Measurements from ENCODE around the gene KRTAP12-2.

Gene KRTAP12-2

GRCh38 chr21:44710756-44711326, 44.1 kb upstream of the KRTAP12-2 start:
- no peak for DNase-seq
- peaks cover 15 to 99% (median 72%) of the 10 kb centered on the region in 5 experiments for H3K27me3 ChIP-seq (replicated peaks in 2 of 5; ENCODE audit: control insufficient read depth in 4 of 5, insufficient read depth in 5 of 5, low read length in 4 of 5)
- POLR2A ChIA-PET, result interaction anchor here (0.6 kb wide), 1 partner anchor 19 kb away, joined by 4 read pairs; no protein-coding TSS in a partner anchor
- H3K9me3 ChIP-seq (ENCODE audit: control extremely low read depth in 1 of 5, control insufficient read depth in 4 of 5, insufficient read depth in 2 of 5, low read depth in 1 of 5, low read length in 4 of 5), result peaks cover 0 to 10% (median 9%) of the 10 kb centered on the region in 5 experiments
- CTCF ChIA-PET, result no interaction called here
- H3K4me1 ChIP-seq (ENCODE audit: control extremely low read depth in 1 of 4, control insufficient read depth in 4 of 4, insufficient read depth in 4 of 4, low read length in 3 of 4), result peaks cover 0 to 8% (median 3%) of the 10 kb centered on the region in 4 experiments
- no peak overlapping the region for H3K27ac ChIP-seq (ENCODE audit: insufficient read depth in 1 of 2, low read depth in 1 of 2, low read length in 2 of 2, poor library complexity in 1 of 2, severe bottlenecking in 2 of 2)
- 2% methylated on average over 17 of the region's 20 CpGs for WGBS (ENCODE audit: insufficient coverage)
- no peak overlapping the region for H3K4me3 ChIP-seq (ENCODE audit: control insufficient read depth in 1 of 7, extremely low read depth in 1 of 7, insufficient read depth in 4 of 7, low read depth in 2 of 7, low read length in 6 of 7)
- H3K36me3 ChIP-seq (ENCODE audit: control insufficient read depth in 4 of 4, insufficient read depth in 4 of 4, low read length in 3 of 4), result peaks cover 0 to 3% (median 0%) of the 10 kb centered on the region in 4 experiments

- peaks cover 12 to 94% (median 71%) of the 10 kb centered on the region in 5 experiments for H3K27me3 ChIP-seq (replicated peaks in 2 of 5; ENCODE audit: control insufficient read depth in 4 of 5, insufficient read depth in 5 of 5, low read length in 4 of 5)
- H3K4me3 ChIP-seq (ENCODE audit: control insufficient read depth in 1 of 7, extremely low read depth in 1 of 7, insufficient read depth in 4 of 7, low read depth in 2 of 7, low read length in 6 of 7), result no peak overlapping the region
- no peak overlapping the region for H3K27ac ChIP-seq (ENCODE audit: insufficient read depth in 1 of 2, low read depth in 1 of 2, low read length in 2 of 2, poor library complexity in 1 of 2, severe bottlenecking in 2 of 2)
- ChIA-PET CTCF (no interaction called here), POLR2A (no interaction called here)
- DNase-seq, result no peak
- 7% methylated on average over 11 of the region's 17 CpGs for WGBS (ENCODE audit: insufficient coverage)
- H3K4me1 ChIP-seq (ENCODE audit: control extremely low read depth in 1 of 4, control insufficient read depth in 4 of 4, insufficient read depth in 4 of 4, low read length in 3 of 4), result peaks cover 0 to 8% (median 3%) of the 10 kb centered on the region in 4 experiments
- H3K9me3 ChIP-seq (ENCODE audit: control extremely low read depth in 1 of 5, control insufficient read depth in 4 of 5, insufficient read depth in 2 of 5, low read depth in 1 of 5, low read length in 4 of 5), result peaks cover 0 to 9% (median 7%) of the 10 kb centered on the region in 5 experiments
- peaks cover 0 to 4% (median 0%) of the 10 kb centered on the region in 4 experiments for H3K36me3 ChIP-seq (ENCODE audit: control insufficient read depth in 4 of 4, insufficient read depth in 4 of 4, low read length in 3 of 4)
Observed at GRCh38 chr21:44710294-44710665, 43.6 kb upstream of the KRTAP12-2 start.

- Histone ChIP-seq H3K36me3 (ENCODE audit: control insufficient read depth in 4 of 4, insufficient read depth in 4 of 4, low read length in 3 of 4) (peaks cover 0 to 4% (median 0%) of the 10 kb centered on the region in 4 experiments), H3K27ac (ENCODE audit: insufficient read depth in 1 of 2, low read depth in 1 of 2, low read length in 2 of 2, poor library complexity in 1 of 2, severe bottlenecking in 2 of 2) (no peak overlapping the region), H3K4me1 (ENCODE audit: control extremely low read depth in 1 of 4, control insufficient read depth in 4 of 4, insufficient read depth in 4 of 4, low read length in 3 of 4) (peaks cover 0 to 8% (median 3%) of the 10 kb centered on the region in 4 experiments), H3K9me3 (ENCODE audit: control extremely low read depth in 1 of 5, control insufficient read depth in 4 of 5, insufficient read depth in 2 of 5, low read depth in 1 of 5, low read length in 4 of 5) (peaks cover 0 to 10% (median 9%) of the 10 kb centered on the region in 5 experiments), H3K4me3 (ENCODE audit: control insufficient read depth in 1 of 7, extremely low read depth in 1 of 7, insufficient read depth in 4 of 7, low read depth in 2 of 7, low read length in 6 of 7) (no peak overlapping the region), H3K27me3 (replicated peaks in 2 of 5; ENCODE audit: control insufficient read depth in 4 of 5, insufficient read depth in 5 of 5, low read length in 4 of 5) (peaks cover 6 to 90% (median 68%) of the 10 kb centered on the region in 5 experiments)
- ChIA-PET CTCF (no interaction called here), POLR2A (no interaction called here)
- 5% methylated on average over 35 of the region's 45 CpGs for whole genome bisulfite sequencing (ENCODE audit: insufficient coverage)
- DNase-seq, result peak in 2 of 3 donors; percentile 17 to 26
Observed at GRCh38 chr21:44709426-44710293, 42.9 kb upstream of the KRTAP12-2 start.

GRCh38 chr21:44708866-44709425, 42.2 kb upstream of the KRTAP12-2 start:
- POLR2A ChIA-PET, result no interaction called here
- 4% methylated on average over 23 of the region's 25 CpGs for WGBS (ENCODE audit: insufficient coverage)
- H3K36me3 ChIP-seq (ENCODE audit: control insufficient read depth in 4 of 4, insufficient read depth in 4 of 4, low read length in 3 of 4), result peaks cover 0 to 4% (median 0%) of the 10 kb centered on the region in 4 experiments
- H3K4me3 ChIP-seq (ENCODE audit: control insufficient read depth in 1 of 7, extremely low read depth in 1 of 7, insufficient read depth in 4 of 7, low read depth in 2 of 7, low read length in 6 of 7), result no peak overlapping the region
- H3K9me3 ChIP-seq (ENCODE audit: control extremely low read depth in 1 of 5, control insufficient read depth in 4 of 5, insufficient read depth in 2 of 5, low read depth in 1 of 5, low read length in 4 of 5), result peaks cover 0 to 11% (median 10%) of the 10 kb centered on the region in 5 experiments
- peaks cover 6 to 91% (median 63%) of the 10 kb centered on the region in 5 experiments for H3K27me3 ChIP-seq (replicated peaks in 2 of 5; ENCODE audit: control insufficient read depth in 4 of 5, insufficient read depth in 5 of 5, low read length in 4 of 5)
- CTCF ChIA-PET, result no interaction called here
- peak in 2 of 3 donors; percentile 29 to 32 for DNase-seq
- H3K4me1 ChIP-seq (ENCODE audit: control extremely low read depth in 1 of 4, control insufficient read depth in 4 of 4, insufficient read depth in 4 of 4, low read length in 3 of 4), result peaks cover 0 to 8% (median 3%) of the 10 kb centered on the region in 4 experiments
- no peak overlapping the region for H3K27ac ChIP-seq (ENCODE audit: insufficient read depth in 1 of 2, low read depth in 1 of 2, low read length in 2 of 2, poor library complexity in 1 of 2, severe bottlenecking in 2 of 2)

- H3K4me1 ChIP-seq (ENCODE audit: control extremely low read depth in 1 of 4, control insufficient read depth in 4 of 4, insufficient read depth in 4 of 4, low read length in 3 of 4), result peaks cover 0 to 8% (median 3%) of the 10 kb centered on the region in 4 experiments
- H3K27me3 ChIP-seq (replicated peaks in 2 of 5; ENCODE audit: control insufficient read depth in 4 of 5, insufficient read depth in 5 of 5, low read length in 4 of 5), result peaks cover 0 to 91% (median 58%) of the 10 kb centered on the region in 5 experiments
- ChIA-PET CTCF (no interaction called here), POLR2A (no interaction called here)
- WGBS (ENCODE audit: insufficient coverage), result 3% methylated on average over 9 of the region's 13 CpGs
- no peak overlapping the region for H3K27ac ChIP-seq (ENCODE audit: insufficient read depth in 1 of 2, low read depth in 1 of 2, low read length in 2 of 2, poor library complexity in 1 of 2, severe bottlenecking in 2 of 2)
- peaks cover 0 to 4% (median 0%) of the 10 kb centered on the region in 4 experiments for H3K36me3 ChIP-seq (ENCODE audit: control insufficient read depth in 4 of 4, insufficient read depth in 4 of 4, low read length in 3 of 4)
- no peak overlapping the region for H3K4me3 ChIP-seq (ENCODE audit: control insufficient read depth in 1 of 7, extremely low read depth in 1 of 7, insufficient read depth in 4 of 7, low read depth in 2 of 7, low read length in 6 of 7)
- peaks cover 0 to 13% (median 11%) of the 10 kb centered on the region in 5 experiments for H3K9me3 ChIP-seq (ENCODE audit: control extremely low read depth in 1 of 5, control insufficient read depth in 4 of 5, insufficient read depth in 2 of 5, low read depth in 1 of 5, low read length in 4 of 5)
- DNase-seq, result no peak
Observed at GRCh38 chr21:44708213-44708865, 41.6 kb upstream of the KRTAP12-2 start.

GRCh38 chr21:44706706-44707581, 40.2 kb upstream of the KRTAP12-2 start:
- H3K27ac ChIP-seq (ENCODE audit: insufficient read depth in 1 of 2, low read depth in 1 of 2, low read length in 2 of 2, poor library complexity in 1 of 2, severe bottlenecking in 2 of 2), result no peak overlapping the region
- 6% methylated on average over 21 of the region's 46 CpGs for WGBS (ENCODE audit: insufficient coverage)
- DNase-seq, result no peak
- peaks cover 0 to 13% (median 10%) of the 10 kb centered on the region in 5 experiments for H3K9me3 ChIP-seq (ENCODE audit: control extremely low read depth in 1 of 5, control insufficient read depth in 4 of 5, insufficient read depth in 2 of 5, low read depth in 1 of 5, low read length in 4 of 5)
- H3K4me1 ChIP-seq (ENCODE audit: control extremely low read depth in 1 of 4, control insufficient read depth in 4 of 4, insufficient read depth in 4 of 4, low read length in 3 of 4), result peaks cover 0 to 8% (median 3%) of the 10 kb centered on the region in 4 experiments
- ChIA-PET CTCF (no interaction called here), POLR2A (no interaction called here)
- H3K27me3 ChIP-seq (replicated peaks in 2 of 5; ENCODE audit: control insufficient read depth in 4 of 5, insufficient read depth in 5 of 5, low read length in 4 of 5), result peaks cover 0 to 91% (median 49%) of the 10 kb centered on the region in 5 experiments
- H3K36me3 ChIP-seq (ENCODE audit: control insufficient read depth in 4 of 4, insufficient read depth in 4 of 4, low read length in 3 of 4), result peaks cover 0 to 4% (median 0%) of the 10 kb centered on the region in 4 experiments
- H3K4me3 ChIP-seq (ENCODE audit: control insufficient read depth in 1 of 7, extremely low read depth in 1 of 7, insufficient read depth in 4 of 7, low read depth in 2 of 7, low read length in 6 of 7), result no peak overlapping the region
